Liver (tissue), 9 donors: ENCODE data around the gene VENTX. TPM values are rescaled to one million over a fixed set of nuclear protein-coding genes. Genes with fewer than 3 reads are reported as not detected.

ENCODE experiments used
- DNase-seq: peaks from one replicate; pipeline ENCODE4 v3.0.0-alpha.2; 2017; ENCODE audit warnings: low spot score
- H3K27ac ChIP-seq, 2 donors: one replicate each; pipeline ENCODE4 v1.7.0; 2013; ENCODE audit warnings: inconsistent platforms in 2 of 2, low read length in 2 of 2, control low read depth in 1 of 2, low read depth in 1 of 2, mild to moderate bottlenecking in 1 of 2
- H3K27me3 ChIP-seq, 4 donors: one replicate each; pipeline versions ENCODE4 v1.6.1 to v1.7.0; 2013; ENCODE audit warnings: low read length in 3 of 4, inconsistent platforms in 1 of 4, mild to moderate bottlenecking in 1 of 4, moderate library complexity in 1 of 4; ENCODE audit not compliant: control insufficient read depth in 4 of 4, insufficient read depth in 4 of 4
- H3K36me3 ChIP-seq, 4 donors: one replicate each; pipeline versions ENCODE4 v1.6.1 to v1.7.0; 2013; ENCODE audit warnings: low read length in 3 of 4, mild to moderate bottlenecking in 3 of 4, low read depth in 1 of 4, moderate library complexity in 1 of 4; ENCODE audit not compliant: control insufficient read depth in 4 of 4, insufficient read depth in 3 of 4
- H3K4me1 ChIP-seq, 4 donors: one replicate each; pipeline versions ENCODE4 v1.6.1 to v1.7.0; 2013; ENCODE audit warnings: low read length in 3 of 4, mild to moderate bottlenecking in 3 of 4, moderate library complexity in 1 of 4; ENCODE audit not compliant: control insufficient read depth in 4 of 4, insufficient read depth in 4 of 4
- H3K4me3 ChIP-seq, 3 donors: one replicate each; pipeline versions ENCODE4 v1.6.1 to v1.7.0; 2013; ENCODE audit warnings: low read length in 3 of 3, control low read depth in 1 of 3, low read depth in 1 of 3, mild to moderate bottlenecking in 1 of 3
- H3K9ac ChIP-seq, 2 donors: one replicate each; pipeline ENCODE4 v1.7.0; 2013; ENCODE audit warnings: low read length in 2 of 2, mild to moderate bottlenecking in 2 of 2, moderate library complexity in 2 of 2, control low read depth in 1 of 2, low read depth in 1 of 2
- H3K9me3 ChIP-seq, 4 donors: one replicate each; pipeline versions ENCODE4 v1.6.1 to v1.7.0; 2013; ENCODE audit warnings: low read length in 3 of 4; ENCODE audit not compliant: control insufficient read depth in 4 of 4
- EGR1 ChIP-seq, 2 donors: IDR thresholded peaks; 2 replicates each; pipeline ENCODE4 v1.6.1; 2016 to 2018; ENCODE audit warnings: antibody characterized with exemption in 2 of 2, low read depth in 2 of 2
- FOXA2 ChIP-seq: IDR thresholded peaks from 2 replicates; pipeline ENCODE4 v1.6.1; 2016; ENCODE audit warnings: antibody characterized with exemption
- HNF4G ChIP-seq: IDR thresholded peaks from 2 replicates; pipeline ENCODE4 v1.6.1; 2016; ENCODE audit warnings: antibody characterized with exemption
- RAD21 ChIP-seq, 2 donors: IDR thresholded peaks; 2 replicates each; pipeline ENCODE4 v1.6.1; 2016; ENCODE audit warnings: antibody characterized with exemption in 2 of 2, mild to moderate bottlenecking in 2 of 2
- SP1 ChIP-seq: IDR thresholded peaks from 2 replicates; pipeline ENCODE4 v1.6.1; 2018; ENCODE audit warnings: antibody characterized with exemption, mild to moderate bottlenecking
- TAF1 ChIP-seq: conservative IDR thresholded peaks from 2 replicates; pipeline ENCODE4 v1.6.1; 2016; ENCODE audit warnings: antibody characterized with exemption, mild to moderate bottlenecking
- WGBS: extraction: QIAGEN DNeasy Blood & Tissue Kit; methylation state at CpG from one replicate; pipeline ENCODE4 v1.1.7; 2013; 5-methylcytosine and 5-hydroxymethylcytosine counted together
- polyA plus RNA-seq, 2 donors: library from polyadenylated mRNA; stranded (reverse) in 1 of 2; unstranded in 1 of 2; fragments of 200-250 nt in 1 of 2; fragments of >200 nt in 1 of 2; fragmentation: Nextera tagmentation in 1 of 2; extraction: Ambion mirVana in 1 of 2; gene quantifications; one replicate each; pipeline versions ENCODE4 v1.2.1 to v1.2.3, GENCODE V29; 2013 to 2015
- total RNA-seq, 2 donors: library from RNA; depleted of rRNA; stranded (reverse); fragments of >200 nt; gene quantifications; one replicate each; pipeline ENCODE4 v1.2.3, GENCODE V29; 2014
- TF ChIP-seq, protein P1 (sequence below): IDR thresholded peaks from 2 replicates; pipeline ENCODE4 v1.6.1; 2016; ENCODE audit warnings: antibody characterized with exemption, mild to moderate bottlenecking
- TF ChIP-seq, protein P2 (sequence below): IDR thresholded peaks from 2 replicates; pipeline ENCODE4 v1.6.1; 2016; ENCODE audit warnings: antibody characterized with exemption
- TF ChIP-seq, protein P3 (sequence below): fragments of 150-350 bp; IDR thresholded peaks from 2 replicates; pipeline ENCODE4 v1.5.1; 2017; ENCODE audit warnings: improper control_type of control experiment, low read depth, low read length; ENCODE audit not compliant: missing input control
- donor health status: healthy.
- donor health status: healthy.
- donor health status: healthy.
- donor health status: healthy.
- donor health status: healthy.

The VENTX gene
- total and polyA plus RNA-seq, 4 donors: 0.05 to 0.25 (median 0.09) TPM

DNA sequence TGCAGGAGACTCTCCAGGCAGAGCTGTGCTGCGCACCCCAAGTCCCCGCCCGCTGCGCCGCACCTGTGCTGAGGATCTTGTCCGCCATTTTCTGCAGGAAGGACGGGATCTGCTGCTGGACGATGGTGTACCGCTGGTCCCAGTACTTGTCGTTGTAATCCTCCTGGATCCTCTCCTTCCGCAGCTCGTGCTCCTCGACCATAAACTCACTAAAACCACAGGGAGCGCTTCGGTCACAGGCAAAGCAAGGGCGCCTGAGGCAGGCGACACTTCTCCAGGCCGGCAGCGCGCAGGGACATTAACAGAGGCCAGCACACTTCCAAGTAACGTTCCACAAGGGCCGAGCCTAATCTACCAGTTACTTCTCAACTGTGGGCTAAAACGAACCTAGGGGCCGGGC, 52.1 kb downstream of the VENTX start:
- Histone ChIP-seq H3K9me3 (no peaks in the 10 kb centered on the region), H3K27ac (no peak overlapping the region), H3K36me3 (peaks cover 22 to 85% (median 48%) of the 10 kb centered on the region in 4 donors), H3K27me3 (no peaks in the 10 kb centered on the region), H3K9ac (no peak overlapping the region), H3K4me1 (no peaks in the 10 kb centered on the region), H3K4me3 (no peak overlapping the region)
- TF ChIP-seq, protein P1, sequence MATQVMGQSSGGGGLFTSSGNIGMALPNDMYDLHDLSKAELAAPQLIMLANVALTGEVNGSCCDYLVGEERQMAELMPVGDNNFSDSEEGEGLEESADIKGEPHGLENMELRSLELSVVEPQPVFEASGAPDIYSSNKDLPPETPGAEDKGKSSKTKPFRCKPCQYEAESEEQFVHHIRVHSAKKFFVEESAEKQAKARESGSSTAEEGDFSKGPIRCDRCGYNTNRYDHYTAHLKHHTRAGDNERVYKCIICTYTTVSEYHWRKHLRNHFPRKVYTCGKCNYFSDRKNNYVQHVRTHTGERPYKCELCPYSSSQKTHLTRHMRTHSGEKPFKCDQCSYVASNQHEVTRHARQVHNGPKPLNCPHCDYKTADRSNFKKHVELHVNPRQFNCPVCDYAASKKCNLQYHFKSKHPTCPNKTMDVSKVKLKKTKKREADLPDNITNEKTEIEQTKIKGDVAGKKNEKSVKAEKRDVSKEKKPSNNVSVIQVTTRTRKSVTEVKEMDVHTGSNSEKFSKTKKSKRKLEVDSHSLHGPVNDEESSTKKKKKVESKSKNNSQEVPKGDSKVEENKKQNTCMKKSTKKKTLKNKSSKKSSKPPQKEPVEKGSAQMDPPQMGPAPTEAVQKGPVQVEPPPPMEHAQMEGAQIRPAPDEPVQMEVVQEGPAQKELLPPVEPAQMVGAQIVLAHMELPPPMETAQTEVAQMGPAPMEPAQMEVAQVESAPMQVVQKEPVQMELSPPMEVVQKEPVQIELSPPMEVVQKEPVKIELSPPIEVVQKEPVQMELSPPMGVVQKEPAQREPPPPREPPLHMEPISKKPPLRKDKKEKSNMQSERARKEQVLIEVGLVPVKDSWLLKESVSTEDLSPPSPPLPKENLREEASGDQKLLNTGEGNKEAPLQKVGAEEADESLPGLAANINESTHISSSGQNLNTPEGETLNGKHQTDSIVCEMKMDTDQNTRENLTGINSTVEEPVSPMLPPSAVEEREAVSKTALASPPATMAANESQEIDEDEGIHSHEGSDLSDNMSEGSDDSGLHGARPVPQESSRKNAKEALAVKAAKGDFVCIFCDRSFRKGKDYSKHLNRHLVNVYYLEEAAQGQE: no peak
- no peak for TF ChIP-seq HNF4G
- TF ChIP-seq, protein P2, sequence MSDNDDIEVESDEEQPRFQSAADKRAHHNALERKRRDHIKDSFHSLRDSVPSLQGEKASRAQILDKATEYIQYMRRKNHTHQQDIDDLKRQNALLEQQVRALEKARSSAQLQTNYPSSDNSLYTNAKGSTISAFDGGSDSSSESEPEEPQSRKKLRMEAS: no peak
- TF ChIP-seq, protein P3, sequence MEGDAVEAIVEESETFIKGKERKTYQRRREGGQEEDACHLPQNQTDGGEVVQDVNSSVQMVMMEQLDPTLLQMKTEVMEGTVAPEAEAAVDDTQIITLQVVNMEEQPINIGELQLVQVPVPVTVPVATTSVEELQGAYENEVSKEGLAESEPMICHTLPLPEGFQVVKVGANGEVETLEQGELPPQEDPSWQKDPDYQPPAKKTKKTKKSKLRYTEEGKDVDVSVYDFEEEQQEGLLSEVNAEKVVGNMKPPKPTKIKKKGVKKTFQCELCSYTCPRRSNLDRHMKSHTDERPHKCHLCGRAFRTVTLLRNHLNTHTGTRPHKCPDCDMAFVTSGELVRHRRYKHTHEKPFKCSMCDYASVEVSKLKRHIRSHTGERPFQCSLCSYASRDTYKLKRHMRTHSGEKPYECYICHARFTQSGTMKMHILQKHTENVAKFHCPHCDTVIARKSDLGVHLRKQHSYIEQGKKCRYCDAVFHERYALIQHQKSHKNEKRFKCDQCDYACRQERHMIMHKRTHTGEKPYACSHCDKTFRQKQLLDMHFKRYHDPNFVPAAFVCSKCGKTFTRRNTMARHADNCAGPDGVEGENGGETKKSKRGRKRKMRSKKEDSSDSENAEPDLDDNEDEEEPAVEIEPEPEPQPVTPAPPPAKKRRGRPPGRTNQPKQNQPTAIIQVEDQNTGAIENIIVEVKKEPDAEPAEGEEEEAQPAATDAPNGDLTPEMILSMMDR: no peak
- TF ChIP-seq TAF1: no peak
- no peak for TF ChIP-seq SP1
- TF ChIP-seq RAD21 (IDR thresholded peaks at IDR 0.05): no peak
- no peak for TF ChIP-seq FOXA2
- no peak for TF ChIP-seq EGR1 (IDR thresholded peaks at IDR 0.05; ENCODE audit: low read depth in 2 of 2)
- DNase-seq: no peak
- 96% methylated on average over 24 of the region's 24 CpGs for whole genome bisulfite sequencing

Other genes starting within 250 kb of the VENTX start
- gene ADGRA1, start 149.9 kb upstream of the VENTX start, total RNA-seq: under 1 TPM; 0.08 to 0.70 TPM
- gene ADGRA1, start 149.9 kb upstream of the VENTX start, polyA plus RNA-seq: under 1 TPM in 1 of 2 donors, not detected in 1; 0.12 TPM
- gene KNDC1, start 77.6 kb upstream of the VENTX start, total RNA-seq: 1 to 10 TPM in 1 of 2 donors, under 1 TPM in 1; 0.61 to 8.0 TPM
- gene KNDC1, start 77.6 kb upstream of the VENTX start, polyA plus RNA-seq: 10 to 100 TPM in 1 of 2 donors, under 1 TPM in 1; 0.53 to 12.9 TPM
- not detected for gene UTF1, start 7.6 kb upstream of the VENTX start, total RNA-seq
- gene UTF1, start 7.6 kb upstream of the VENTX start, polyA plus RNA-seq: not detected
- 1 to 10 TPM; 5.4 to 6.9 TPM for gene ADAM8, start 39.0 kb downstream of the VENTX start, total RNA-seq
- 1 to 10 TPM; 1.3 to 2.0 TPM for gene ADAM8, start 39.0 kb downstream of the VENTX start, polyA plus RNA-seq
- gene TUBGCP2, start 71.0 kb downstream of the VENTX start, total RNA-seq: 10 to 100 TPM; 29.6 to 32.4 TPM
- gene TUBGCP2, start 71.0 kb downstream of the VENTX start, polyA plus RNA-seq: 10 to 100 TPM; 18.8 to 25.6 TPM
- gene ZNF511, start 71.1 kb downstream of the VENTX start, total RNA-seq: 10 to 100 TPM; 13.7 to 31.3 TPM
- gene ZNF511, start 71.1 kb downstream of the VENTX start, polyA plus RNA-seq: 10 to 100 TPM; 17.0 to 31.8 TPM
- not detected for gene CALY, start 99.0 kb downstream of the VENTX start, total RNA-seq
- under 1 TPM in 1 of 2 donors, not detected in 1; 0.07 TPM for gene CALY, start 99.0 kb downstream of the VENTX start, polyA plus RNA-seq
- 100 to 1,000 TPM in 1 of 2 donors, 10 to 100 TPM in 1; 60.8 to 174 TPM for gene PRAP1, start 109.5 kb downstream of the VENTX start, total RNA-seq
- gene PRAP1, start 109.5 kb downstream of the VENTX start, polyA plus RNA-seq: 100 to 1,000 TPM; 315 to 426 TPM
- gene FUOM, start 120.2 kb downstream of the VENTX start, total RNA-seq: 10 to 100 TPM; 24.3 to 67.6 TPM
- gene FUOM, start 120.2 kb downstream of the VENTX start, polyA plus RNA-seq: 100 to 1,000 TPM; 124 to 194 TPM
- 100 to 1,000 TPM in 1 of 2 donors, 10 to 100 TPM in 1; 41.5 to 214 TPM for gene ECHS1, start 135.5 kb downstream of the VENTX start, total RNA-seq
- gene ECHS1, start 135.5 kb downstream of the VENTX start, polyA plus RNA-seq: 100 to 1,000 TPM; 493 to 849 TPM
- 10 to 100 TPM in 1 of 2 donors, 1 to 10 TPM in 1; 4.8 to 17.5 TPM for gene PAOX, start 141.4 kb downstream of the VENTX start, total RNA-seq
- 10 to 100 TPM in 1 of 2 donors, 1 to 10 TPM in 1; 9.1 to 17.8 TPM for gene PAOX, start 141.4 kb downstream of the VENTX start, polyA plus RNA-seq
- gene MTG1, start 156.3 kb downstream of the VENTX start, total RNA-seq: 10 to 100 TPM; 19.4 to 43.1 TPM
- 10 to 100 TPM; 33.2 to 70.6 TPM for gene MTG1, start 156.3 kb downstream of the VENTX start, polyA plus RNA-seq
- gene SPRN, start 186.8 kb downstream of the VENTX start, total RNA-seq: not detected
- 10 to 100 TPM in 1 of 2 donors, 1 to 10 TPM in 1; 1.3 to 36.4 TPM for gene SPRN, start 186.8 kb downstream of the VENTX start, polyA plus RNA-seq
- 1 to 10 TPM; 1.0 to 1.1 TPM for gene SCART1, start 216.1 kb downstream of the VENTX start, total RNA-seq
- gene SCART1, start 216.1 kb downstream of the VENTX start, polyA plus RNA-seq: under 1 TPM; 0.32 to 0.35 TPM